A673 (cell line): ENCODE results near the gene SUN5. TPM values are rescaled to one million over a fixed set of nuclear protein-coding genes. Genes with fewer than 3 reads are reported as not detected.
"Not testable (repeated sequence)": the region's sequence is repeated elsewhere in the genome, so short reads cannot be mapped to it uniquely, and the experiment has no call there.

ENCODE experiments used
- BruUV-seq: library from RNA; stranded (reverse); fragments of 400-500 nt; replicated peaks from 2 replicates; lab custom pipeline; 2021; lab: Mats Ljungman, UMichigan
- CTCF ChIA-PET: fragments of 300-600 bp; sonication (Branson Sonifier 250); formaldehyde crosslinking; loops from one replicate; lab custom pipeline; 2022; ENCODE audit warnings: antibody characterized with exemption; lab: Charles Lee
- POLR2A ChIA-PET: fragments of 300-600 bp; sonication (Branson Sonifier 250); formaldehyde crosslinking; loops from one replicate; lab custom pipeline; 2022; ENCODE audit warnings: antibody characterized with exemption; ENCODE audit not compliant: low non-redundant PET; lab: Charles Lee
- DNase-seq: peaks from one replicate; pipeline ENCODE4 v3.0.0-alpha.2; 2015; ENCODE audit warnings: low spot score
- H3K27ac ChIP-seq: fragments of 200-600 bp; sonication (generic); 2 replicates; pipeline ENCODE4 v1.5.1; 2016; ENCODE audit warnings: mixed run types, low read depth, mild to moderate bottlenecking, mixed read lengths, antibody characterized with exemption, low read length; ENCODE audit not compliant: poor library complexity, severe bottlenecking
- H3K27me3 ChIP-seq: fragments of 200-600 bp; sonication (generic); replicated peaks from 2 replicates; pipeline ENCODE4 v1.6.1; 2017; ENCODE audit warnings: mixed run types, low read depth, mild to moderate bottlenecking, mixed read lengths, antibody characterized with exemption, low read length; ENCODE audit not compliant: insufficient read depth, poor library complexity
- H3K36me3 ChIP-seq: fragments of 200-600 bp; sonication (generic); 2 replicates; pipeline ENCODE4 v1.6.1; 2016; ENCODE audit warnings: mixed run types, mild to moderate bottlenecking, mixed read lengths, antibody characterized with exemption, low read length; ENCODE audit not compliant: insufficient read depth, poor library complexity, severe bottlenecking
- H3K4me1 ChIP-seq: fragments of 200-600 bp; sonication (generic); 2 replicates; pipeline ENCODE4 v1.6.1; 2017; ENCODE audit warnings: mixed run types, mild to moderate bottlenecking, mixed read lengths, antibody characterized with exemption, low read length; ENCODE audit not compliant: insufficient read depth, poor library complexity, severe bottlenecking
- H3K4me3 ChIP-seq: fragments of 200-600 bp; sonication (generic); 2 replicates; pipeline ENCODE4 v1.5.1; 2016; ENCODE audit warnings: low read depth, mixed run types, mild to moderate bottlenecking, mixed read lengths, low read length; ENCODE audit not compliant: poor library complexity, severe bottlenecking
- H3K9me3 ChIP-seq: fragments of 200-600 bp; sonication (generic); 2 replicates; pipeline ENCODE4 v1.6.1; 2016; ENCODE audit warnings: mixed run types, low read depth, mild to moderate bottlenecking, mixed read lengths, antibody characterized with exemption, low read length; ENCODE audit not compliant: poor library complexity, severe bottlenecking
- EZH2 ChIP-seq: fragments of 200-600 bp; sonication (generic); IDR thresholded peaks from 2 replicates; pipeline ENCODE4 v1.6.1; 2017; ENCODE audit warnings: borderline replicate concordance, low read depth, mild to moderate bottlenecking, mixed read lengths, antibody characterized with exemption, low read length; ENCODE audit not compliant: poor library complexity, severe bottlenecking
- intact Hi-C: fragments of 100-400 bp; cut with micrococcal nuclease; formaldehyde crosslinking; loops from one replicate; pipeline ENCODE4 v1.10.0; 2022; ENCODE audit not compliant: unreplicated experiment
- total RNA-seq: library from RNA; stranded (reverse); gene quantifications from 2 replicates; pipeline ENCODE4 v1.2.3, GENCODE V29; 2021
- TF ChIP-seq, protein P1 (sequence below): fragments of 300-800, 200-600 bp; sonication (generic); conservative IDR thresholded peaks from 2 replicates; pipeline ENCODE4 v1.5.1; 2017; ENCODE audit warnings: low read depth, mild to moderate bottlenecking, antibody characterized with exemption, low read length, moderate library complexity, mixed read lengths

SUN5 gene
- total RNA-seq, 1 experiment from 2014 or later: not detected

- no peak for TF ChIP-seq EZH2
- TF ChIP-seq, protein P1, sequence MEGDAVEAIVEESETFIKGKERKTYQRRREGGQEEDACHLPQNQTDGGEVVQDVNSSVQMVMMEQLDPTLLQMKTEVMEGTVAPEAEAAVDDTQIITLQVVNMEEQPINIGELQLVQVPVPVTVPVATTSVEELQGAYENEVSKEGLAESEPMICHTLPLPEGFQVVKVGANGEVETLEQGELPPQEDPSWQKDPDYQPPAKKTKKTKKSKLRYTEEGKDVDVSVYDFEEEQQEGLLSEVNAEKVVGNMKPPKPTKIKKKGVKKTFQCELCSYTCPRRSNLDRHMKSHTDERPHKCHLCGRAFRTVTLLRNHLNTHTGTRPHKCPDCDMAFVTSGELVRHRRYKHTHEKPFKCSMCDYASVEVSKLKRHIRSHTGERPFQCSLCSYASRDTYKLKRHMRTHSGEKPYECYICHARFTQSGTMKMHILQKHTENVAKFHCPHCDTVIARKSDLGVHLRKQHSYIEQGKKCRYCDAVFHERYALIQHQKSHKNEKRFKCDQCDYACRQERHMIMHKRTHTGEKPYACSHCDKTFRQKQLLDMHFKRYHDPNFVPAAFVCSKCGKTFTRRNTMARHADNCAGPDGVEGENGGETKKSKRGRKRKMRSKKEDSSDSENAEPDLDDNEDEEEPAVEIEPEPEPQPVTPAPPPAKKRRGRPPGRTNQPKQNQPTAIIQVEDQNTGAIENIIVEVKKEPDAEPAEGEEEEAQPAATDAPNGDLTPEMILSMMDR: no peak
- no peak for DNase-seq
- POLR2A ChIA-PET: no interaction called here
Observed at GRCh38 chr20:32964575-32964974, 39.7 kb downstream of the SUN5 start.

GRCh38 chr20:32963176-32963575 lies 41.1 kb downstream of the SUN5 start:
- H3K4me1 ChIP-seq: no peaks in the 10 kb centered on the region
- H3K27ac ChIP-seq: no peak overlapping the region
- no TSS peak for BruUV-seq
- H3K4me3 ChIP-seq: no peak overlapping the region
- intact Hi-C loops: no loop called here
- H3K27me3 ChIP-seq: no peaks in the 10 kb centered on the region
- CTCF ChIA-PET: no interaction called here
- no peaks in the 10 kb centered on the region for H3K9me3 ChIP-seq
- no peaks in the 10 kb centered on the region for H3K36me3 ChIP-seq
- POLR2A ChIA-PET: no interaction called here
- no peak for DNase-seq
- TF ChIP-seq, protein P1: no peak
- no peak for TF ChIP-seq EZH2

More at GRCh38 chr20:32964575-32964974, 39.7 kb downstream of the SUN5 start:
- no peaks in the 10 kb centered on the region for H3K36me3 ChIP-seq
- H3K9me3 ChIP-seq: no peaks in the 10 kb centered on the region
- no peaks in the 10 kb centered on the region for H3K27me3 ChIP-seq
- no peak overlapping the region for H3K4me3 ChIP-seq
- CTCF ChIA-PET: no interaction called here
- no peak overlapping the region for H3K27ac ChIP-seq
- no TSS peak for BruUV-seq
- intact Hi-C loops: no loop called here
- no peaks in the 10 kb centered on the region for H3K4me1 ChIP-seq

DNA sequence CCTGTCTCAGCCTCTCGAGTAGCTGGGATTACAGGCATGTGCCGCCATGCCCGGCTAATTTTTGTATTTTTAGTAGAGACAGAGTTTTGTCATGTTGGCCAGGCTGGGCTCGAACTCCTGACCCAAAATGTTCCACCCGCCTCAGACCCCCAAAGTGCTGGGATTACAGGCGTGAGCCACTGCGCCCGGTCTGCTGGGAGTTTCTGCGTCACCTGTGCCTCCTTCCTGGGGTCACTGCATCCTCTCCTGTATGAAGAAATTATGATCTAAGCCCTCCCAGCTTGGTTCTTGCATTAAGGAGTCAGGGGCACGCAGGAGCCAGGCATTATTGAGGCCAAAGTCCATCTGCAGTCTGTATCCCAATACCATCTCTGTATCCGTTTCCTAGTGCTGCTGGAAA lies 41.6 kb downstream of the SUN5 start:
- BruUV-seq, intact Hi-C loops, CTCF ChIA-PET: not testable (repeated sequence)

GRCh38 chr20:32962053-32962452 lies 42.2 kb downstream of the SUN5 start:
- Histone ChIP-seq H3K9me3 (peaks cover under 1% of the 10 kb centered on the region), H3K27ac (no peak overlapping the region), H3K4me1 (no peaks in the 10 kb centered on the region), H3K4me3 (no peak overlapping the region), H3K36me3 (no peaks in the 10 kb centered on the region), H3K27me3 (no peaks in the 10 kb centered on the region)
- intact Hi-C loops: no loop called here
- no peak for DNase-seq
- no TSS peak for BruUV-seq
- TF ChIP-seq EZH2: no peak
- TF ChIP-seq, protein P1: no peak
- ChIA-PET CTCF (no interaction called here), POLR2A (no interaction called here)

More for the DNA sequence above, 41.6 kb downstream of the SUN5 start:
- H3K4me3 ChIP-seq, H3K9me3 ChIP-seq, H3K27ac ChIP-seq, H3K27me3 ChIP-seq, DNase-seq, H3K36me3 ChIP-seq, POLR2A ChIA-PET, H3K4me1 ChIP-seq: not testable (repeated sequence)
